Fibroblast of lung (primary cell): ENCODE measurements around the gene ACTL6A. TPM values are rescaled to one million over a fixed set of nuclear protein-coding genes. Genes with fewer than 3 reads are reported as not detected.

ENCODE experiments used
- DNase-seq, 2 donors: peaks; one replicate each; pipeline versions ENCODE4 v3.0.0 to v3.0.0-alpha.2; 2010; ENCODE audit warnings: low read depth in 2 of 2
- H2AFZ ChIP-seq: 2 replicates; pipeline ENCODE4 v1.5.1; 2012; ENCODE audit warnings: low read length, control low read depth, inconsistent platforms
- H3K27ac ChIP-seq: 2 replicates; pipeline ENCODE4 v1.5.1; 2011; ENCODE audit warnings: low read length, control low read depth; ENCODE audit not compliant: insufficient read depth
- H3K27me3 ChIP-seq: 2 replicates; pipeline ENCODE4 v1.5.1; 2011; ENCODE audit warnings: mild to moderate bottlenecking, low read length; ENCODE audit not compliant: control insufficient read depth, insufficient read depth
- H3K36me3 ChIP-seq: 2 replicates; pipeline ENCODE4 v1.5.1; 2011; ENCODE audit warnings: low read length; ENCODE audit not compliant: control insufficient read depth, insufficient read depth
- H3K4me1 ChIP-seq: 2 replicates; pipeline ENCODE4 v1.5.1; 2011; ENCODE audit warnings: low read length; ENCODE audit not compliant: control insufficient read depth, insufficient read depth; ENCODE audit errors: extremely low read depth
- H3K4me2 ChIP-seq: 2 replicates; pipeline ENCODE4 v1.5.1; 2011; ENCODE audit warnings: low read length, control low read depth; ENCODE audit not compliant: insufficient read depth; ENCODE audit errors: extremely low read depth
- H3K4me3 ChIP-seq, 4 experiments: fragments of 200-600 bp in 1 of 4; sonication (generic) in 1 of 4; replicated peaks in 1 of 4; 2 replicates each; pipeline ENCODE4 v1.5.1; 2011 to 2016; ENCODE audit warnings: low read length in 4 of 4, low read depth in 3 of 4, mild to moderate bottlenecking in 3 of 4, control low read depth in 2 of 4, inconsistent platforms in 1 of 4, mixed read lengths in 1 of 4; ENCODE audit not compliant: insufficient read depth in 1 of 4; ENCODE audit errors: control extremely low read depth in 1 of 4
- H3K79me2 ChIP-seq: 2 replicates; pipeline ENCODE4 v1.5.1; 2012; ENCODE audit warnings: mild to moderate bottlenecking, low read length, inconsistent platforms; ENCODE audit not compliant: control insufficient read depth, insufficient read depth
- H3K9ac ChIP-seq: 2 replicates; pipeline ENCODE4 v1.5.1; 2011; ENCODE audit warnings: mild to moderate bottlenecking, low read length, control low read depth; ENCODE audit not compliant: insufficient read depth
- H3K9me3 ChIP-seq: 2 replicates; pipeline ENCODE4 v1.5.1; 2012; ENCODE audit warnings: low read depth, low read length; ENCODE audit not compliant: control insufficient read depth, insufficient read depth
- H4K20me1 ChIP-seq: 2 replicates; pipeline ENCODE4 v1.5.1; 2011; ENCODE audit warnings: low read length; ENCODE audit not compliant: control insufficient read depth, insufficient read depth; ENCODE audit errors: extremely low read depth
- EZH2 ChIP-seq: IDR thresholded peaks from 2 replicates; pipeline ENCODE4 v1.5.1; 2012; ENCODE audit warnings: low read length, control low read depth, mild to moderate bottlenecking; ENCODE audit errors: missing control alignments
- polyA plus RNA-seq, 2 donors: library from polyadenylated mRNA; depleted of rRNA in 1 of 2; stranded (reverse) in 1 of 2; unstranded in 1 of 2; fragments of >200 nt; gene quantifications; 2 replicates each; pipeline ENCODE4 v1.2.1, GENCODE V29; 2011 to 2012; ENCODE audit warnings: missing spikeins in 1 of 2
- total RNA-seq: library from RNA; depleted of rRNA; stranded (reverse); fragments of >200 nt; gene quantifications from 2 replicates; pipeline ENCODE4 v1.2.1, GENCODE V29; 2014
- TF ChIP-seq, protein P1 (sequence below), 2 donors: IDR thresholded peaks in 1 of 2; conservative IDR thresholded peaks in 1 of 2; 1 replicate in 1 of 2; 2 replicates in 1 of 2; pipeline ENCODE4 v1.5.1; 2011 to 2012; ENCODE audit warnings: low read length in 2 of 2, control low read depth in 1 of 2, inconsistent platforms in 1 of 2, low read depth in 1 of 2, mild to moderate bottlenecking in 1 of 2

ACTL6A gene
- total and polyA plus RNA-seq, 2 donors (not counting 1 experiment from before 2014, with no cell fraction given): 48.6 to 58.3 TPM

DNA sequence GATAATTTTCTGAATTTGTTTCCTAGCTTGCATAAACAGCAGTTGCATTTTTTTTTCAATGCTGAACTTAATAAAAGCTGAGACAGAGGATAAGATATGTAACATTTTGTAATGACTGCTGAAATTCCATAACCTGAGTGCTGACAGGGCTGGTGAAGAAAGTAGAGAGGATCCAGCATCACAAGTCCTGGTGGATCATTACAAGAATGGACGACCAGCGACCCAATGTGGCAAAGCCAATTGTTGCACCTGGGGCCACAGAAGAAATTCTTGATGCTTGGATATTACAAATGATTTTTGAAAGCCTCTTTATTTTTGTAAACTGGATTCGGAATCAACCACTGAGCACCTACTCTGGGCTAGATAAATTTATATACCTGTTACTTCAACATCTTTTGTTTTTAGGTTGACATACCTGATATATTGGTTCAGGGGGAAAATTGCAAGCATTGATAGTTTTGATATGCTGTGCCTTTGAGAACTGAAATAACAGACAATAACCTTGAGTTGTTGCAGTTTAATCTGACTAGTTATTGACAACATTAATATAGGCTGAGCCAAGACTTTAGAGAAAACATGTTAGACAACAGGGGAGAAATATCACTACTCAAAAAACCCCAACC, 3.9 kb upstream of the ACTL6A start:
- H3K9ac ChIP-seq: no peak overlapping the region
- peaks cover 4% of the 10 kb centered on the region for H3K79me2 ChIP-seq
- no peak overlapping the region for H3K4me2 ChIP-seq
- H3K36me3 ChIP-seq: no peaks in the 10 kb centered on the region
- no peak for TF ChIP-seq EZH2
- TF ChIP-seq, protein P1, sequence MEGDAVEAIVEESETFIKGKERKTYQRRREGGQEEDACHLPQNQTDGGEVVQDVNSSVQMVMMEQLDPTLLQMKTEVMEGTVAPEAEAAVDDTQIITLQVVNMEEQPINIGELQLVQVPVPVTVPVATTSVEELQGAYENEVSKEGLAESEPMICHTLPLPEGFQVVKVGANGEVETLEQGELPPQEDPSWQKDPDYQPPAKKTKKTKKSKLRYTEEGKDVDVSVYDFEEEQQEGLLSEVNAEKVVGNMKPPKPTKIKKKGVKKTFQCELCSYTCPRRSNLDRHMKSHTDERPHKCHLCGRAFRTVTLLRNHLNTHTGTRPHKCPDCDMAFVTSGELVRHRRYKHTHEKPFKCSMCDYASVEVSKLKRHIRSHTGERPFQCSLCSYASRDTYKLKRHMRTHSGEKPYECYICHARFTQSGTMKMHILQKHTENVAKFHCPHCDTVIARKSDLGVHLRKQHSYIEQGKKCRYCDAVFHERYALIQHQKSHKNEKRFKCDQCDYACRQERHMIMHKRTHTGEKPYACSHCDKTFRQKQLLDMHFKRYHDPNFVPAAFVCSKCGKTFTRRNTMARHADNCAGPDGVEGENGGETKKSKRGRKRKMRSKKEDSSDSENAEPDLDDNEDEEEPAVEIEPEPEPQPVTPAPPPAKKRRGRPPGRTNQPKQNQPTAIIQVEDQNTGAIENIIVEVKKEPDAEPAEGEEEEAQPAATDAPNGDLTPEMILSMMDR (conservative IDR thresholded peaks at IDR 0.05 in 1 of 2, IDR thresholded peaks at IDR 0.05 in 1 of 2; ENCODE audit: low read depth in 1 of 2, low read length in 2 of 2): peak; percentile 92 to 95
- no peak overlapping the region for H3K4me3 ChIP-seq
- H3K27me3 ChIP-seq: no peaks in the 10 kb centered on the region
- no peak overlapping the region for H3K27ac ChIP-seq
- H2AFZ ChIP-seq: no peak overlapping the region
- H4K20me1 ChIP-seq: no peaks in the 10 kb centered on the region
- DNase-seq: peak; percentile 58 to 84
- H3K9me3 ChIP-seq: no peaks in the 10 kb centered on the region
- peaks cover under 1% of the 10 kb centered on the region for H3K4me1 ChIP-seq

DNA sequence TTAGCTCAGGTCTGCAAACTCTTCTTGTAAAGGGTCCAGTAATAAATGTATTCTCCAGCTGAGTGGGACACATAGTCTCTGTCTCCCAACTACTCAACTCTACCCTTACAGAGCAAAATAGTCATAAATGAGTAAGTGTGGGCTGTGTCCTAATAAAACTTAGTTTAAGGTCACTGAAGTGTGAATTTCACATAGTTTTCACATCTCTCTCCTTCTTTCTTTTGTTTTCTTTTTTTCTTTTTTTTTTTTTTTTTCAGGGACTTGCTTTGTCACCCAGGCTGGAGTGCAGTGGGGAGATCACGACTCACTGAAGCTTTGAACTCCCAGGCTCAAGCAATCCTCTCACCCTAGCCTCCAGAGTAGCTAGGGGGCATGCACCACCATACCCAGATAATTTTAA, 1.9 kb upstream of the ACTL6A start:
- no peaks in the 10 kb centered on the region for H3K27me3 ChIP-seq
- H3K79me2 ChIP-seq: peaks cover 22% of the 10 kb centered on the region
- H3K4me2 ChIP-seq: no peak overlapping the region
- H3K4me3 ChIP-seq: no peak overlapping the region
- no peak for TF ChIP-seq EZH2
- TF ChIP-seq, protein P1 (conservative IDR thresholded peaks at IDR 0.05 in 1 of 2, IDR thresholded peaks at IDR 0.05 in 1 of 2; ENCODE audit: low read depth in 1 of 2, low read length in 2 of 2): no peak
- H3K27ac ChIP-seq: no peak overlapping the region
- H3K9ac ChIP-seq: no peak overlapping the region
- DNase-seq: no peak
- H3K36me3 ChIP-seq: no peaks in the 10 kb centered on the region
- H4K20me1 ChIP-seq: no peaks in the 10 kb centered on the region
- H2AFZ ChIP-seq: no peak overlapping the region
- H3K4me1 ChIP-seq: peaks cover 3% of the 10 kb centered on the region
- H3K9me3 ChIP-seq: no peaks in the 10 kb centered on the region

DNA sequence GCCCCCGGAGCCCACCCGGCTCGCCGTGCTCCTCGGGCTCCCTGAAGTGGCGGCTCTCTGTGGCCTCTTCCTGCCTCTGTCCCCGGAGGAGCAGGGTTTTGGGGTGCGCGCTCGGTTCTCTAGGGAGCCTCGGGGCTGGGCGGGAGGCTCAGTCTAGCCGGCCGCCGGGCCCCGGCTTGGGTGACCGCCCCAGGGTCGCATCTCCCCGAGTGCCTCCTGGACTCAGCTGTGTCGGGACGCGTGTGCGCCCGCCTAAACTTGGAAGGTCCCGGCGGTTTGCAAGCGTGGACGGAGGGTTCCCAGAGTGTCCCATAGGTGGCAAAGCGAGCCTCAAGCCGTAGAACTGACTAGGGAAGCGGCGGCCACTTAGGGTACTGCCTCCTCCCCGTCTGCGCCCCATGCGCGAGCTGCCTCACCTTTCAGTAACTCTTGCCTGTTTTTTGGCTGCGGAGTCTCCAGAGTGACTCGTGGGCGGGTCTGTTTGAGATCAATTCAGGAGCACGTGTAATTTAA, 601 bp downstream of the ACTL6A start:
- no peaks in the 10 kb centered on the region for H3K36me3 ChIP-seq
- H3K4me2 ChIP-seq: peak overlapping the region; percentile 81
- peak overlapping the region; percentile 61 to 77 (median 66) for H3K4me3 ChIP-seq
- peak; percentile 64 to 70 for DNase-seq
- H3K9me3 ChIP-seq: no peaks in the 10 kb centered on the region
- no peaks in the 10 kb centered on the region for H3K27me3 ChIP-seq
- H3K4me1 ChIP-seq: peaks cover 3% of the 10 kb centered on the region
- peak overlapping the region; percentile 53 for H3K27ac ChIP-seq
- H3K79me2 ChIP-seq: peaks cover 40% of the 10 kb centered on the region
- peak overlapping the region; percentile 43 for H2AFZ ChIP-seq
- no peaks in the 10 kb centered on the region for H4K20me1 ChIP-seq
- peak overlapping the region; percentile 50 for H3K9ac ChIP-seq
- TF ChIP-seq, protein P1 (conservative IDR thresholded peaks at IDR 0.05 in 1 of 2, IDR thresholded peaks at IDR 0.05 in 1 of 2; ENCODE audit: low read depth in 1 of 2, low read length in 2 of 2): peak; percentile 32 to 49
- no peak for TF ChIP-seq EZH2
